HG03432 (cell line): ENCODE measurements around the gene GIGYF1.

Source experiments
- ATAC-seq: cut with Tn5 transposase; IDR thresholded peaks from one replicate; pipeline ENCODE4 v1.9.1; 2021; ENCODE audit warnings: mild to moderate bottlenecking, moderate library complexity; ENCODE audit not compliant: unreplicated experiment

Gene GIGYF1

GRCh38 chr7:100684534-100685042 is 9.5 kb downstream of the GIGYF1 start:
- ATAC-seq = no peak

GRCh38 chr7:100683659-100684533 is 10.2 kb downstream of the GIGYF1 start:
- no peak for ATAC-seq

DNA sequence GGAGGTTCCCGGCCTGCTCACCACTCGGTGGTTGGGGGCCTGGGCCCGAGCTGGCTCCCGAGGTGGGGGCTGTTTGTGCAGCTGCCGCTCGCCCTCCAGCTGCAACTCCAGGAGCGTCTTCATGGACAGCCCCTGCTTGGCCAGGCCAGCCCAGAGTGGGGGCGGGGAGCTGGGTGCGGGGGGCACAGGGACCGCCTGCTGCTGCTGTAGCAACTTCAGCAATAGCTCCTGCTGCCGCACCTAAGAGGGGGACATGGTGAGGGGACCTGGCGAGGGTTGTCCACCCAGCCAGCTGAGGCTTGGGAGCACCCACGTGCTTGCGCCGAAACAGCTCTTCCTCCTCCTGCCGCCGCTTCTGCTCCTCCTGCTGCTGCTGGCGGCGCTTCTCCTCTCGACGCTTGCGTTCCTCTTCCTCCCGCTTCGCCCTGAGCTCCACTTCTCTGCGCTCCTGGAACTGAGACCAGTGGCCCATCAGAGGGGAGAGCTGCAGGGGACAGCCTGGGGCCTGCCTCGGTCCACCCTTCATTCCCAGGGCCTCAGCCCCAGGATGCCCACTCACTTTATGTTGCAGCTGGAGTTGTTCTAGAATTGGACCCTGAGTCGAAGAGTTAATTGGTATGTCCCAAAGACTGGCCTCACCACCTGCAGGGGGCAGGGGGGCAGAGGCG is 10.9 kb downstream of the GIGYF1 start:
- no peak for ATAC-seq

GRCh38 chr7:100682228-100682741 is 11.8 kb downstream of the GIGYF1 start:
- ATAC-seq = no peak

DNA sequence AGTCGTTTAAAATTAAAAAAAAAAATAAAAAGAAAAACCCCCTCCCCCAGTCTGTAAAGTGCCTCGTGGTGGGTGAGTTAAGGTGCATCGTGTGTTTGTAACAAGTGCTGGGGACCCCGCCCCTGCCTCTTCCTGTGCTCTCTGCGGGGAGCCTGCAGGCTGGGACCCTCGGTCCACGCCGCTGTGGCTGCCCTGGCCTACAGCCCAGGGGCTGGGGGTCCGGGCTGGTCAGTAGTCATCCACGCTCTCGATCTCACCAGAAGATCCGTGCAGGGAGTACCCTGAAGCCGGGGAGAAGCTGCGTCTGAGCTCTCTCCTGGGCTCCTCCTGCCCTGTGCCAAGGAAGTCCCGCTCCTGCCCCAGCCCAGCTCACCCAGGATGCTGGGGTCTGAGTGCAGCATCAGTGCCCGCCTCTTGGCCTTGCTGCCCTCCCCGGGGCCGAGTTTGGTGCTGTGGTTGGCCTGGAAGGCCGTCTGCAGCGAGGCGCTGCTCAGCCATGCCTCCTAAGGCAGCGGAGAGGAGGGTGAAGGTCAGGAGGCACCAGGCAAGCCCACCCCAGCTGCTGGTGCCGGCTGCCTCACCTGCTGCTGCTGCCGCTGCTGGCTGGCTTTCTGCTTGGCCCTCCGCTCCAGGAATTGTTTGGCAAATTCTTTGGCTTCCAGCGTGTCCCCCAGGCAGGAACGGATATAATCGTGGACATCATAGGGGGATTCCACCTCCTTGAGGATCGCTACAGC is 12.4 kb downstream of the GIGYF1 start:
- no peak for ATAC-seq

GRCh38 chr7:100680576-100681271 is 13.3 kb downstream of the GIGYF1 start:
- ATAC-seq = no peak

GRCh38 chr7:100679927-100680575 is 14.0 kb downstream of the GIGYF1 start:
- ATAC-seq = no peak

- no peak for ATAC-seq
Observed at GRCh38 chr7:100679129-100679926, 14.7 kb downstream of the GIGYF1 start.

- ATAC-seq = no peak
Observed at GRCh38 chr7:100678291-100678984, 15.6 kb downstream of the GIGYF1 start.

GRCh38 chr7:100677308-100678267 is 16.5 kb downstream of the GIGYF1 start:
- ATAC-seq = no peak

DNA sequence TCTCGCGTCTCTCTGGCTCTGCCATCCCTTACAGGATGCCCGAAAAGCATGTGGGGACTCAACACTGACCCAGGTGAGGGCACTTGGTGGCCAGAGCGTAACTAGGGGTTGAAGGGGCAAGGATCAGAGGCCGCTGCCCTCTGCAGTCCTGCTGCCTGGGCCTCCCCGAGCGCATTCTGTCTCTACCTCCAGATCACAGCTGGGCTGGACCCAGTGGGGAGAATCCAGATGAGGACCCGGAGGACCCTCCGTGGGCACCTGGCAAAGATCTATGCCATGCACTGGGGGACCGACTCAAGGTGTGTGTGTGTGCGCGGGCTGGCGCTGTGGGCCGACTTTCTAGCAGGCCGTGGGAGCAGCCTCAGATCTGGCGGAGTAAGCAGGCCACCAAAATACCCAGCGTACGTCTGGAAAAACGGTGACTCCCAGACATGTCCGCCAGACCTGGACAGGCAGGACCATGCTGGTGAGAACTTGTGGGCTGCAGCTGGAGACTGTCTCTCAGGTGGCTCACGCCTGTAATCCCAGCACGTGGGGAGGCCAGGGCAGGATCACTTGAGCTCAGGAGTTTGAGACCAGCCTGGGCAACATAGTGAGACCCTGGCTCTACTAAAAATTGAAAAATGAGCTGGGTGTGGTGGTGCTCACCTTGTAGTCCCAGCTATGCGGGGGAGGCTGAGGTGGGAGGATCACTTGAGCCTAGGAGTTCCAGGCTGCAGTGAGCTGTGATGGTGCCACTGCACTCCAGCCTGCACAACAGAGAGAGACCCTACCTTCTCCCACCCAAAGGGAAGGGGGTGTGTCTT is 17.3 kb downstream of the GIGYF1 start:
- ATAC-seq = no peak

DNA sequence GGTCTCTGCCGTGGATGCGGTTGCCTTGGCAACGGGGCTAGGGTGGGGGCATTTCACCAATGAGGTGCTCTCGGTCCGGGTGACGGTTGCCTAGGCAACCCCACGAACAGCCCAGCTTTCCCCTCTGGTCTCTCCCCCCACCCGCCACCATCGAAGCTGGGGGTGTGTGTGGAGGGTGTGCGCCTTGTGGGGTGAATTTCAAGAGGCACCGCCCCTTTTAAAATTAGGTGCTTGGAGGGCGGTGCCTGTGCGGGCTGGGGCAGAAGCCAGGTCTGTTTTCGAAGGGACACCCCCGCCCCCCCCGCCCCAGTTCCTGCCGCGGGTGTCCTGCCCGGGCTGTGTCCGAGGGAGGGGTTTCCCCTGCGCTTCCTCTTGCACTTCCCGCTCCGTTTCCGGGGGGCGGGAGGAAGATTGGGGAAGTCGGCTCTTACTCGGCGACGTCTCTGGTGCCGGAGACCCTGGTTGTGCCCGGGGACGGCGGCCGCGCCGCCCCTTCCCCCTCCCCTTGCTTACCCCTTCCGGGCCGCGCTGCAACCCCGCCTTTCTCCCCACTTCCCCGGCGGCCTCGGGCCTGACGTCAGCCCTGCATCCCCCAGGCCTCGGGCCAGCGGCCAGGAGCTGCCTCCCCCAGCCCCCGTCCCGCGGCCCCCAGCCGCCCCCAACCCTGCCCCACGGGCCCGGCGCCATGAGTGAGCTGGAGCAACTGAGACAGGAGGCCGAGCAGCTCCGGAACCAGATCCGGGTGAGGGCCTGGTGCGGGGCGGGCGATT is 18.3 kb downstream of the GIGYF1 start:
- peak; percentile 34 for ATAC-seq

DNA sequence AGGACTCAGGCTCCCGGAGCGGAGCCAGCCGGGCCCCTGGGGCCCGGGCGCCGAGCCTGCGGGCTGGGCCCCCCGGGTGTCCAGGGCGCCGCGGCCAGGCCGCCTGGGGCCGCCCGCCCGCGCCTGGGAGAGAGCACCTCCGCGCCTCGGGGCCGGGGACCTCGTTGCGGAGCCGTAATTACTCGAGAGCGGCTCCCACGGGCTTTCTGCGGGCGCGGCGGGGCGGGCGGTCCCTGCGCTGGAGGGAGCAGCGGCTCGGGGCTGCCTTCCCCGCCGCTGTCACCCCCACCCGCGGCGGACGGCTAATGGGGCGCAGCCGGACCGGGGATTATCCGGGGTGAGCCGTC is 19.0 kb downstream of the GIGYF1 start:
- ATAC-seq = no peak

DNA sequence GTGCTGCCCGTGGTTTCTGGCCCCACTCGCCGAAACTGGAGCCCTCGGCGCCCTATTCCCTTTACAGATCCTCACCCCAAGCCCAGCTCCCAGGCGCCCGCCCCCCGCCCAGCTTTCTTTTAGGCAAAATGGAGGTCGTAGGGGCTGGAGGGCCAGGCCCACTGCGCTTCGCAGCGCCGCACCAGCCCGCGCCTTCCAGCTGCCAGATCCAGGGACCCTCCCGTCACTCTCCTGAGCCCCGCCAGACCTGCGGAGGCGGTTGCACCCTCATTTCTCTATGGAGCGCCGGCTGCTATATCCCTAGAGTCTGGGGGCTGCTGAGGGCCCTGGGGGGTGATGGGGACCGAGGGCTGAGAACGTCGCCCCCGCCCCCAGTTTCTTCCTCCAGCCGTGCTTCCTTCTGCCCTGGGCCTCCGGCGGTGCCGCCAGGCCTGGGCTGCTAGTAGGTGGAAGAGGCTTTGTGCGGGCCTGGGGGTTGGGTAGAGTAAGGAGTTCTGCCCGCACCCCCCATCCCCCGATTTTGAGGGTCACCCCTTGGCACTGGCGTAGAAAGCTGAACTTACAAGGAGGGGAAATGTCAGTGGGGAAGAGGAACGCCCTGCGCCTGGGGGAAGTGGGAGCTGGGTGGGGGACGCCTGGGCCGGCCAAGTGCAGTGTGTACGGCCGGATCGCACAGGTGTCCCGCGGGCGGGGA is 19.5 kb downstream of the GIGYF1 start:
- ATAC-seq = no peak

- ATAC-seq = peak; percentile 1
Observed at GRCh38 chr7:100673942-100674410, 20.1 kb downstream of the GIGYF1 start.
